ENCODE measurements around the gene IL34. TPM values are rescaled to one million over a fixed set of nuclear protein-coding genes. Genes with fewer than 3 reads are reported as not detected.

The IL34 gene
- 3.0 and 5.1 TPM in 2 replicates for polyA plus RNA-seq (2011; rRNA removed)
- 2.6 and 3.7 TPM in 2 replicates for polyA minus RNA-seq (2011; rRNA and poly(A)+ RNA removed)

DNA sequence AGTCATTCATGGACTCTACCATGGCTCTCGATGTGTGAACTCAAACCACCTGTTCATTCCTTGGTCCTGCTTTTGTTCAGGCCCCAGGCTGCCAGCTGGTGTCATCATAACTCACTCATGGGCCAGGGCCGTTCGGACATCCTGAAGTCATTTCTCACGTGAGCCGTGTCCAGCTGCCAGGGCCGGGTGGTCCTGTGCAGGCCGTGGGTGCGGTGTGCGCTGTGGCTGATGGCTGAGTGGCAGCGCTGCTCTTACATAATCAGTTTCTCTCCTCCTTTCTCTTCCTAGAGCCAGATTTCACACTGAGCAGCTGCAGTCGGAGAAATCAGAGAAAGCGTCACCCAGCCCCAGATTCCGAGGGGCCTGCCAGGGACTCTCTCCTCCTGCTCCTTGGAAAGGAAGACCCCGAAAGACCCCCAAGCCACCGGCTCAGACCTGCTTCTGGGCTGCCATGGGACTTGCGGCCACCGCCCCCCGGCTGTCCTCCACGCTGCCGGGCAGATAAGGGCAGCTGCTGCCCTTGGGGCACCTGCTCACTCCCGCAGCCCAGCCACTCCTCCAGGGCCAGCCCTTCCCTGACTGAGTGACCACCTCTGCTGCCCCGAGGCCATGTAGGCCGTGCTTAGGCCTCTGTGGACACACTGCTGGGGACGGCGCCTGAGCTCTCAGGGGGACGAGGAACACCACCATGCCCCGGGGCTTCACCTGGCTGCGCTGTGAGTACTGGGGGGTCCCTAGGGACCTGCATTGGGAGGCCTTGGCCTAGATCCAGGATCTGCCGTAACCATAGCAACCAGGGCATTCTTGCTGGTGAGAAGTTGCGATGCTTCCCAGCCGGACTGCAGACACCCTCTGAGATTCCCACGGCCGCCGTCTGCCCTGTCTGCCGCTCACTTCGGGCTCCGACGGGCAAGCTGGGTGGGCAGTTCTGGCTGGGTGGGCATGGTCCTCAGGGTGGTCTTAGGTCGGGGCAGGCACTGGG lies at the start of gene IL34:
Gene IL34, plus strand, starts transcription at position 300 of the 982 bp plus-strand sequence. Its CDS starts 389 bp downstream, at position 689.
- H3K9me3 ChIP-seq (ENCODE audit: control insufficient read depth, insufficient read depth, low read length), result no peaks in the 10 kb centered on the region; the same call in 1 of the 2 replicates
- ChIA-PET POLR2A (no interaction called here), CTCF (no interaction called here)
- TF ChIP-seq, protein P1, sequence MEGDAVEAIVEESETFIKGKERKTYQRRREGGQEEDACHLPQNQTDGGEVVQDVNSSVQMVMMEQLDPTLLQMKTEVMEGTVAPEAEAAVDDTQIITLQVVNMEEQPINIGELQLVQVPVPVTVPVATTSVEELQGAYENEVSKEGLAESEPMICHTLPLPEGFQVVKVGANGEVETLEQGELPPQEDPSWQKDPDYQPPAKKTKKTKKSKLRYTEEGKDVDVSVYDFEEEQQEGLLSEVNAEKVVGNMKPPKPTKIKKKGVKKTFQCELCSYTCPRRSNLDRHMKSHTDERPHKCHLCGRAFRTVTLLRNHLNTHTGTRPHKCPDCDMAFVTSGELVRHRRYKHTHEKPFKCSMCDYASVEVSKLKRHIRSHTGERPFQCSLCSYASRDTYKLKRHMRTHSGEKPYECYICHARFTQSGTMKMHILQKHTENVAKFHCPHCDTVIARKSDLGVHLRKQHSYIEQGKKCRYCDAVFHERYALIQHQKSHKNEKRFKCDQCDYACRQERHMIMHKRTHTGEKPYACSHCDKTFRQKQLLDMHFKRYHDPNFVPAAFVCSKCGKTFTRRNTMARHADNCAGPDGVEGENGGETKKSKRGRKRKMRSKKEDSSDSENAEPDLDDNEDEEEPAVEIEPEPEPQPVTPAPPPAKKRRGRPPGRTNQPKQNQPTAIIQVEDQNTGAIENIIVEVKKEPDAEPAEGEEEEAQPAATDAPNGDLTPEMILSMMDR (IDR thresholded peaks at IDR 0.05; ENCODE audit: low read depth, low read length), result no peak
- H3K4me3 ChIP-seq (ENCODE audit: low read depth, low read length), result no peak within 1 kb of the TSS
- no peak within 1 kb of the TSS for H3K27ac ChIP-seq (ENCODE audit: low read depth, low read length)
- H3K27me3 ChIP-seq (ENCODE audit: control insufficient read depth, insufficient read depth, low read length), result no peaks in the 10 kb centered on the region
- no peak for DNase-seq (ENCODE audit: low read depth, low spot score)

DNA sequence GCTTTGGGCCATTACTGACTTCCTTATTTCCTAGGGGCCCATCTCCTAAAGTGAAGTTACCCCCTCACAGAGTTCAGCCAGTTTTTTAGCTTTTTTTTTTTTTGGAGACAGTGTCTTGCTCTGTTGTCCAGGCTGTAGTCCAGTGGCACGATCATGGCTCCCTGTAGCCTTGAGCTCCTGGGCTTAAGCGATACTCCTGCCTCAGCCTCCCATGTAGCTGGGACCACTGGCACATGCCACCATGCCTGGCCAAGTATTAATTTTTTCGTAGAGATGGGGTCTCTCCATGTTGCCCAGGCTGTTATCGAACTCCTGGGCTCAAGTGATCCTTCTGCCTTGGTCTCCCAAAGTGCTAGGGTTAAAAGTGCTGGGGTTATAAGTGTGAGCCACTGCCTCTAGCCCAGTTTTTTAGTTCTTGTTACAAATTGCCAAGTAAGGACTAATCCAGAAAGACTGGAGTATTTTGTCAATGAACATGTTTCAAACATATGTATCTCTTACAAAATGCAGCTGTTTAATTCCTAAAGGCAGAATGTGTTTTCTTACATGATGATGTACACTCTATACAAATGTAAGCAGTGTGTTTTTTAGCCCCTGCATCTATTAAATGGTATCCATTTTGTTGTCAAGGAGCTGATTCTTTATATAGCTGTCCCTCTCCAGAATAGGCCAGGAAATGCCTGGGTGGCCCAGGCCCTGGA lies 49.1 kb upstream of the IL34 start:
- ChIA-PET POLR2A (no interaction called here), CTCF (interaction anchor here (0.6 to 0.7 kb wide), 2 partner anchors 935 to 1204 kb away, joined by 4 read pairs; no protein-coding TSS in a partner anchor)
- Histone ChIP-seq H3K27ac (ENCODE audit: low read depth, low read length) (no peak overlapping the region), H3K27me3 (ENCODE audit: control insufficient read depth, insufficient read depth, low read length) (no peaks in the 10 kb centered on the region), H3K9me3 (ENCODE audit: control insufficient read depth, insufficient read depth, low read length) (no peaks in the 10 kb centered on the region), H3K4me3 (ENCODE audit: low read depth, low read length) (no peak overlapping the region)
- no peak for DNase-seq (ENCODE audit: low read depth, low spot score)
- TF ChIP-seq, protein P1 (IDR thresholded peaks at IDR 0.05; ENCODE audit: low read depth, low read length), result no peak

DNA sequence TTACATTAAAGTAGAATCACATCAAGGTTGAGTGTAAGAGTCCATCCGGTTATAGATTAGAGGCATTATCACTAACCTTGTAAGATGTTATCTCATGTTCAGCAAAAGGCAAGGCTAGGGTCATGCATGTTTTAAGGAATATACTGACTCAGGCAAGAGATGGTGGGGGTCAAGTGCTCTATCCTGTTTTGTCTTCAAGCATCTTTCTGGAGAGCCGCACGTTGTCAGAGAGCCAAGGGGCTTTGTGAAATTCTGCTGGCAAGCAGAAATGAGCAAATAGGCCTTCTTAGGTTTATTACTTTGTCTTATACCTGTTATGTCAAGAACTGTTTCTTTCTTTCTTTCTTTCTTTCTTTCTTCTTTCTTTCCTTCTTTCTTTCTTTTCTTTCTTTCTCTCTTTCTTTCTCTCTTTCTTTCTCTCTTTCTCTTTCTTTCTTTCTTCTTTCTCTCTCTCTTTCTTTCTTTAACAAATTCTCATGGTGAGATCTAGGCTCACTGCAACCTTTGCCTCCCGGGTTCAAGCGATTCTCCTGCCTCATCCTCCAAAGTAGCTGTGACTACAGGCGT lies 47.3 kb upstream of the IL34 start:
- no peaks in the 10 kb centered on the region for H3K9me3 ChIP-seq (ENCODE audit: control insufficient read depth, insufficient read depth, low read length)
- ChIA-PET CTCF (no interaction called here), POLR2A (no interaction called here)
- H3K27ac ChIP-seq (ENCODE audit: low read depth, low read length), result no peak overlapping the region
- DNase-seq (ENCODE audit: low read depth, low spot score), result no peak
- TF ChIP-seq, protein P1 (IDR thresholded peaks at IDR 0.05; ENCODE audit: low read depth, low read length), result no peak
- no peak overlapping the region for H3K4me3 ChIP-seq (ENCODE audit: low read depth, low read length)
- H3K27me3 ChIP-seq (ENCODE audit: control insufficient read depth, insufficient read depth, low read length), result no peaks in the 10 kb centered on the region

DNA sequence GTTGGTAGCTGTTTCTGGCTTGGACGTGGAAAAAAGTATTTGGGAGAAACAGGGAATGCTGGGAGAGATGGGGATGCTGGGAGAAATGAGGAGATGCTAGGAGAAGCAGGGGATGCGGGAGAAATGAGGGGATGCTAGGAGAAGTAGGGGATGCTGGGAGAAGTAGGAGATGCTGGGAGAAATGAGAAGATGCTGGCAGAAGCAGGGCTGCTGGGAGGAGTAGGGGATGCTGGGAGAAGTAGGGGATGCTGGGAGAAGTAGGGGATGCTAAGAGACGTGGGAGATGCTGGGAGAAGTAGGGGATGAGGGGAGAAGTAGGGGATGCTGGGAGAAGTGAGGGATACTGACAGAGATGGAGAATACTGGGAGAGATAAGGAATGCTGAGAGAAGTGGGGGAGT lies 45.6 kb upstream of the IL34 start:
- TF ChIP-seq, protein P1 (IDR thresholded peaks at IDR 0.05; ENCODE audit: low read depth, low read length), result no peak
- ChIA-PET CTCF (no interaction called here), POLR2A (no interaction called here)
- H3K4me3 ChIP-seq (ENCODE audit: low read depth, low read length), result no peak overlapping the region
- DNase-seq (ENCODE audit: low read depth, low spot score), result no peak
- H3K9me3 ChIP-seq (ENCODE audit: control insufficient read depth, insufficient read depth, low read length), result no peaks in the 10 kb centered on the region
- no peak overlapping the region for H3K27ac ChIP-seq (ENCODE audit: low read depth, low read length)
- H3K27me3 ChIP-seq (ENCODE audit: control insufficient read depth, insufficient read depth, low read length), result no peaks in the 10 kb centered on the region
